Measurements from ENCODE around the gene ALOX12B.

The ALOX12B gene

GRCh38 chr17:8055851-8056231 lies 31.7 kb downstream of the ALOX12B start:
- Histone ChIP-seq H3K4me1 (ENCODE audit: control extremely low read depth in 1 of 4, control insufficient read depth in 4 of 4, insufficient read depth in 4 of 4, low read length in 3 of 4) (peaks cover 35 to 56% (median 52%) of the 10 kb centered on the region in 4 experiments), H3K27me3 (replicated peaks in 2 of 5; ENCODE audit: control insufficient read depth in 4 of 5, insufficient read depth in 5 of 5, low read length in 4 of 5) (no peaks in the 10 kb centered on the region), H3K4me3 (ENCODE audit: control insufficient read depth in 1 of 7, extremely low read depth in 1 of 7, insufficient read depth in 4 of 7, low read depth in 2 of 7, low read length in 6 of 7) (peak overlapping the region in 3 of 7 experiments; percentile 15 to 55 (median 51)), H3K9me3 (ENCODE audit: control extremely low read depth in 1 of 5, control insufficient read depth in 4 of 5, insufficient read depth in 2 of 5, low read depth in 1 of 5, low read length in 4 of 5) (no peaks in the 10 kb centered on the region), H3K27ac (ENCODE audit: insufficient read depth in 1 of 2, low read depth in 1 of 2, low read length in 2 of 2, poor library complexity in 1 of 2, severe bottlenecking in 2 of 2) (peak overlapping the region in 1 of 2 experiments; percentile 27), H3K36me3 (ENCODE audit: control insufficient read depth in 4 of 4, insufficient read depth in 4 of 4, low read length in 3 of 4) (no peaks in the 10 kb centered on the region)
- POLR2A ChIA-PET = interaction anchor here (0.6 to 1.4 kb wide), 3 partner anchors 38 to 177 kb away, joined by 3 to 6 read pairs (median 5); no protein-coding TSS in a partner anchor
- CTCF ChIA-PET = interaction anchor here (0.7 to 8.8 kb wide), 21 partner anchors 10 to 312 kb away, joined by 3 to 216 read pairs (median 5); partner anchors contain the start of genes ALOX15B, CNTROB, GUCY2D and RNF227
- WGBS (ENCODE audit: insufficient coverage) = no CpG with 5 or more reads among the region's 3 CpGs
- DNase-seq = no peak

- Histone ChIP-seq H3K4me1 (ENCODE audit: control extremely low read depth in 1 of 4, control insufficient read depth in 4 of 4, insufficient read depth in 4 of 4, low read length in 3 of 4) (peaks cover 27 to 40% (median 36%) of the 10 kb centered on the region in 4 experiments), H3K27me3 (replicated peaks in 2 of 5; ENCODE audit: control insufficient read depth in 4 of 5, insufficient read depth in 5 of 5, low read length in 4 of 5) (no peaks in the 10 kb centered on the region), H3K27ac (ENCODE audit: insufficient read depth in 1 of 2, low read depth in 1 of 2, low read length in 2 of 2, poor library complexity in 1 of 2, severe bottlenecking in 2 of 2) (no peak overlapping the region), H3K4me3 (ENCODE audit: control insufficient read depth in 1 of 7, extremely low read depth in 1 of 7, insufficient read depth in 4 of 7, low read depth in 2 of 7, low read length in 6 of 7) (no peak overlapping the region), H3K36me3 (ENCODE audit: control insufficient read depth in 4 of 4, insufficient read depth in 4 of 4, low read length in 3 of 4) (no peaks in the 10 kb centered on the region), H3K9me3 (ENCODE audit: control extremely low read depth in 1 of 5, control insufficient read depth in 4 of 5, insufficient read depth in 2 of 5, low read depth in 1 of 5, low read length in 4 of 5) (no peaks in the 10 kb centered on the region)
- ChIA-PET POLR2A (no interaction called here), CTCF (interaction anchor here (0.6 to 1.9 kb wide), 4 partner anchors 12 to 141 kb away, joined by 3 to 10 read pairs (median 6); no protein-coding TSS in a partner anchor)
- 100% methylated on average over 7 of the region's 7 CpGs for WGBS (ENCODE audit: insufficient coverage)
- no peak for DNase-seq
These were observed 33.9 kb downstream of the ALOX12B start for GRCh38 chr17:8053600-8053999.

GRCh38 chr17:8052256-8053252 lies 35.0 kb downstream of the ALOX12B start:
- DNase-seq = no peak
- 96% methylated on average over 4 of the region's 6 CpGs for WGBS (ENCODE audit: insufficient coverage)
- H3K27me3 ChIP-seq (replicated peaks in 2 of 5; ENCODE audit: control insufficient read depth in 4 of 5, insufficient read depth in 5 of 5, low read length in 4 of 5) = no peaks in the 10 kb centered on the region
- ChIA-PET POLR2A (no interaction called here), CTCF (interaction anchor here (2.1 kb wide), 1 partner anchor 11 kb away, joined by 11 read pairs; no protein-coding TSS in a partner anchor)
- H3K27ac ChIP-seq (ENCODE audit: insufficient read depth in 1 of 2, low read depth in 1 of 2, low read length in 2 of 2, poor library complexity in 1 of 2, severe bottlenecking in 2 of 2) = no peak overlapping the region
- H3K4me1 ChIP-seq (ENCODE audit: control extremely low read depth in 1 of 4, control insufficient read depth in 4 of 4, insufficient read depth in 4 of 4, low read length in 3 of 4) = peaks cover 20 to 31% (median 27%) of the 10 kb centered on the region in 4 experiments
- H3K9me3 ChIP-seq (ENCODE audit: control extremely low read depth in 1 of 5, control insufficient read depth in 4 of 5, insufficient read depth in 2 of 5, low read depth in 1 of 5, low read length in 4 of 5) = no peaks in the 10 kb centered on the region
- no peak overlapping the region for H3K4me3 ChIP-seq (ENCODE audit: control insufficient read depth in 1 of 7, extremely low read depth in 1 of 7, insufficient read depth in 4 of 7, low read depth in 2 of 7, low read length in 6 of 7)
- no peaks in the 10 kb centered on the region for H3K36me3 ChIP-seq (ENCODE audit: control insufficient read depth in 4 of 4, insufficient read depth in 4 of 4, low read length in 3 of 4)

DNA sequence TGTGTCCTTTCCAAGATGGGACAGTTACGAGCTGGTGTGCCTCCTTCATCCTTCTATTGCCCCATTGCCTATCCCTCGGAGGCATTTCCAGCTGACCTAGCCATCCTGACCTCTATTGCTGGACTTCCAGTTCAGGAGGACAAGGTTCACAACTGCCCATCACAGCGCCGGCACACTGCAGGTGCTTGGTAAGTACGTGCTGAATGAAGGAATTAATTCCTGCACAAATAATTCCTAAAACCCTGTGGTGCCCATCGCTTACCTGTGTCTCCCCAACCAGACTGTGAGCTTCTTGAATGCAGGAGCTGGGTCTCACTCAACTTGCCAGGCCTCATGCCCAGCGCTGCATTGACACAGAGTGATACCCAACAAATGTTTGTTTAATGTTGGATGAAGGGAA lies 35.7 kb downstream of the ALOX12B start:
- H3K27me3 ChIP-seq (replicated peaks in 2 of 5; ENCODE audit: control insufficient read depth in 4 of 5, insufficient read depth in 5 of 5, low read length in 4 of 5) = no peaks in the 10 kb centered on the region
- no peak for DNase-seq
- no peak overlapping the region for H3K27ac ChIP-seq (ENCODE audit: insufficient read depth in 1 of 2, low read depth in 1 of 2, low read length in 2 of 2, poor library complexity in 1 of 2, severe bottlenecking in 2 of 2)
- H3K4me3 ChIP-seq (ENCODE audit: control insufficient read depth in 1 of 7, extremely low read depth in 1 of 7, insufficient read depth in 4 of 7, low read depth in 2 of 7, low read length in 6 of 7) = no peak overlapping the region
- H3K4me1 ChIP-seq (ENCODE audit: control extremely low read depth in 1 of 4, control insufficient read depth in 4 of 4, insufficient read depth in 4 of 4, low read length in 3 of 4) = peaks cover 12 to 24% (median 20%) of the 10 kb centered on the region in 4 experiments
- CTCF ChIA-PET = interaction anchor here (2.1 kb wide), 1 partner anchor 10 kb away, joined by 11 read pairs; no protein-coding TSS in a partner anchor
- H3K36me3 ChIP-seq (ENCODE audit: control insufficient read depth in 4 of 4, insufficient read depth in 4 of 4, low read length in 3 of 4) = no peaks in the 10 kb centered on the region
- POLR2A ChIA-PET = no interaction called here
- no peaks in the 10 kb centered on the region for H3K9me3 ChIP-seq (ENCODE audit: control extremely low read depth in 1 of 5, control insufficient read depth in 4 of 5, insufficient read depth in 2 of 5, low read depth in 1 of 5, low read length in 4 of 5)
- WGBS (ENCODE audit: insufficient coverage) = 94% methylated on average over 5 of the region's 7 CpGs

DNA sequence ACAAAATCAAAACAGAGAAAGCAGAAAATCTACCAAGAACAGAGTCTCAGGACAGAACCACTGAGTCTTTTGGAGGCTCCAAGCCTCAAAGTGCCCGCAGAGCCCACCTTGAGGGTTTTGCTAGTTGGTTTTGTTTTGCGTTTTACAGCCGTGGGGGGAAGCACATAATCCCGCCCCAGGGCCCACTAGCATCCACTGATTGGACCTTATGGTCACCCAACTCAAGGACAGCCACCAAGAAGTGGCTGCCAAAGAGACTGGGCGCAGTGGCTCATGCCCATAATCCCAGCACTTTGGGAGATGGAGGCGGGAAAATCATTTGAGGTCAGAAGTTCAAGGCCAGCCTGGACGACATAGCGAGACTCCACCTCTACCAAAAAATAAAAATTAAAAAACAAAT lies 38.8 kb downstream of the ALOX12B start:
- Histone ChIP-seq H3K4me1 (ENCODE audit: control extremely low read depth in 1 of 4, control insufficient read depth in 4 of 4, insufficient read depth in 4 of 4, low read length in 3 of 4) (no peaks in the 10 kb centered on the region), H3K27ac (ENCODE audit: insufficient read depth in 1 of 2, low read depth in 1 of 2, low read length in 2 of 2, poor library complexity in 1 of 2, severe bottlenecking in 2 of 2) (no peak overlapping the region), H3K36me3 (ENCODE audit: control insufficient read depth in 4 of 4, insufficient read depth in 4 of 4, low read length in 3 of 4) (no peaks in the 10 kb centered on the region), H3K9me3 (ENCODE audit: control extremely low read depth in 1 of 5, control insufficient read depth in 4 of 5, insufficient read depth in 2 of 5, low read depth in 1 of 5, low read length in 4 of 5) (no peaks in the 10 kb centered on the region), H3K4me3 (ENCODE audit: control insufficient read depth in 1 of 7, extremely low read depth in 1 of 7, insufficient read depth in 4 of 7, low read depth in 2 of 7, low read length in 6 of 7) (no peak overlapping the region), H3K27me3 (replicated peaks in 2 of 5; ENCODE audit: control insufficient read depth in 4 of 5, insufficient read depth in 5 of 5, low read length in 4 of 5) (no peaks in the 10 kb centered on the region)
- DNase-seq = no peak
- POLR2A ChIA-PET = no interaction called here
- CTCF ChIA-PET = no interaction called here
- 92% methylated on average over 3 of the region's 8 CpGs for WGBS (ENCODE audit: insufficient coverage)

- no peaks in the 10 kb centered on the region for H3K27me3 ChIP-seq (replicated peaks in 2 of 5; ENCODE audit: control insufficient read depth in 4 of 5, insufficient read depth in 5 of 5, low read length in 4 of 5)
- DNase-seq = no peak
- no peaks in the 10 kb centered on the region for H3K9me3 ChIP-seq (ENCODE audit: control extremely low read depth in 1 of 5, control insufficient read depth in 4 of 5, insufficient read depth in 2 of 5, low read depth in 1 of 5, low read length in 4 of 5)
- H3K36me3 ChIP-seq (ENCODE audit: control insufficient read depth in 4 of 4, insufficient read depth in 4 of 4, low read length in 3 of 4) = no peaks in the 10 kb centered on the region
- no peak overlapping the region for H3K4me3 ChIP-seq (ENCODE audit: control insufficient read depth in 1 of 7, extremely low read depth in 1 of 7, insufficient read depth in 4 of 7, low read depth in 2 of 7, low read length in 6 of 7)
- H3K27ac ChIP-seq (ENCODE audit: insufficient read depth in 1 of 2, low read depth in 1 of 2, low read length in 2 of 2, poor library complexity in 1 of 2, severe bottlenecking in 2 of 2) = no peak overlapping the region
- CTCF ChIA-PET = interaction anchor here (0.6 to 2.0 kb wide), 2 partner anchors 116 to 131 kb away, joined by 3 to 4 read pairs; partner anchors contain the start of genes CNTROB and TRAPPC1
- 97% methylated on average over 9 of the region's 12 CpGs for WGBS (ENCODE audit: insufficient coverage)
- H3K4me1 ChIP-seq (ENCODE audit: control extremely low read depth in 1 of 4, control insufficient read depth in 4 of 4, insufficient read depth in 4 of 4, low read length in 3 of 4) = no peaks in the 10 kb centered on the region
- POLR2A ChIA-PET = no interaction called here
These were observed 39.3 kb downstream of the ALOX12B start for GRCh38 chr17:8048236-8048635.

DNA sequence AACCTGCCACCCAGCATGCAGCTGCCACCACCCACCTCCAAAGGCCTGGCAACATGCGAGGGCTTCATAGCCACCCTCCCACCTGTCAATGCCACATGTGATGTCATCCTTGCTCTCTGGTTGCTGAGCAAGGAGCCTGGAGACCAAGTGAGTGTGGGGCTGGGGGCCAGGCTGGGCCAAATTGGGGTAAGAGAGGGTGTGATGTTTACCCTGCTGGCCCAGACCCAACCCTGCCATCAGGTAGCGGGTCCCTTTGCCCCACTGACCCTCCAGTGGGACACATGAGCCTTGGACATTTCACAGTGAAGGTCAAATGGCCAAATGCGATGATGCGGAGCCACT lies 39.8 kb downstream of the ALOX12B start:
- no peaks in the 10 kb centered on the region for H3K27me3 ChIP-seq (replicated peaks in 2 of 5; ENCODE audit: control insufficient read depth in 4 of 5, insufficient read depth in 5 of 5, low read length in 4 of 5)
- no peaks in the 10 kb centered on the region for H3K36me3 ChIP-seq (ENCODE audit: control insufficient read depth in 4 of 4, insufficient read depth in 4 of 4, low read length in 3 of 4)
- no peaks in the 10 kb centered on the region for H3K9me3 ChIP-seq (ENCODE audit: control extremely low read depth in 1 of 5, control insufficient read depth in 4 of 5, insufficient read depth in 2 of 5, low read depth in 1 of 5, low read length in 4 of 5)
- no peaks in the 10 kb centered on the region for H3K4me1 ChIP-seq (ENCODE audit: control extremely low read depth in 1 of 4, control insufficient read depth in 4 of 4, insufficient read depth in 4 of 4, low read length in 3 of 4)
- ChIA-PET CTCF (interaction anchor here (0.6 to 2.0 kb wide), 5 partner anchors 10 to 135 kb away, joined by 3 to 6 read pairs (median 3); partner anchors contain the start of genes CNTROB and TRAPPC1), POLR2A (no interaction called here)
- no peak for DNase-seq
- no peak overlapping the region for H3K27ac ChIP-seq (ENCODE audit: insufficient read depth in 1 of 2, low read depth in 1 of 2, low read length in 2 of 2, poor library complexity in 1 of 2, severe bottlenecking in 2 of 2)
- H3K4me3 ChIP-seq (ENCODE audit: control insufficient read depth in 1 of 7, extremely low read depth in 1 of 7, insufficient read depth in 4 of 7, low read depth in 2 of 7, low read length in 6 of 7) = no peak overlapping the region
- 94% methylated on average over 4 of the region's 4 CpGs for WGBS (ENCODE audit: insufficient coverage)
